ENCODE measurements around the gene P2RY14. TPM values are rescaled to one million over a fixed set of nuclear protein-coding genes. Genes with fewer than 3 reads are reported as not detected.

P2RY14 gene
- total and polyA plus RNA-seq, 10 of the 15 experiments (the other 5 are each of a cell fraction or from before 2014, with no cell fraction given): 0.06 to 0.37 (median 0.28) TPM; not detected in 7

DNA sequence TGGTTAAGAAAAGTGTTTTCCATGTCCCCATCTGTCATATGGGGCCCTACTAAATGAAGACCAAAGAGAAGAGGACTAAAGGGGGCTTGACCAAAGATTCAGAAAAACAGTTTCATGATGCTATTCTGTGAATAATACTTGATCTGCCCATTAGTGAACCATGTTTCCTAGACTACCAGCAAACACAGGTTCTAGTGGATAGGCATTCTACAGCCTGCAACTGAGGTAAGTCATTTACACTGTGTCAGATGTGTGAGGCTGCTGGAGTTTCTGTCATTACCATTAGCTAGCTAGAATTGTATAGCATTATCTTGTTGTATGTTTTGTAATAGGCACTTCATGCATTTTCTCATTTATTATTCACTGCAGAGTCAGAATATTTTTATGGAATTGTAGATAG lies 81.9 kb downstream of the P2RY14 start:
- Histone ChIP-seq H2AFZ (ENCODE audit: control insufficient read depth, low read depth, low read length) (no peak overlapping the region), H3K79me2 (ENCODE audit: control insufficient read depth, insufficient read depth, low read length) (no peaks in the 10 kb centered on the region), H3K9ac (ENCODE audit: control insufficient read depth, insufficient read depth, low read length) (no peak overlapping the region), H3K4me3 (no peak overlapping the region), H4K20me1 (ENCODE audit: control insufficient read depth, insufficient read depth) (no peaks in the 10 kb centered on the region), H3K4me2 (ENCODE audit: control insufficient read depth, insufficient read depth) (no peak overlapping the region), H3K9me3 (replicated peaks; ENCODE audit: control insufficient read depth, insufficient read depth, low read length) (no peaks in the 10 kb centered on the region), H3K36me3 (ENCODE audit: control insufficient read depth in 2 of 2, insufficient read depth in 2 of 2, low read length in 1 of 2) (no peaks in the 10 kb centered on the region), H3K27ac (ENCODE audit: control insufficient read depth, insufficient read depth) (no peak overlapping the region), H3K27me3 (replicated peaks in 1 of 2; ENCODE audit: control insufficient read depth in 2 of 2, insufficient read depth in 2 of 2, low read length in 1 of 2) (no peaks in the 10 kb centered on the region; a peak in 1 of 4 replicates), H3K4me1 (ENCODE audit: control insufficient read depth, insufficient read depth, low read length) (no peaks in the 10 kb centered on the region)
- FAIRE-seq (no peak), DNase-seq (ENCODE audit: low read depth, low spot score) (no peak), ATAC-seq (no peak)
- no TSS peak for BruUV-seq (replicated peaks)
- ChIA-PET POLR2A (no interaction called here), RAD21 (ENCODE audit: unreplicated experiment) (no interaction called here), SMC1A (ENCODE audit: uncharacterized antibody, unreplicated experiment) (interaction anchor here (1.4 to 1.5 kb wide), 2 partner anchors 11 to 12 kb away, joined by 3 to 5 read pairs; no protein-coding TSS in a partner anchor), CTCF (interaction anchor here (0.6 to 2.9 kb wide), 3 partner anchors 28 to 32 kb away, joined by 3 to 10 read pairs (median 4); no protein-coding TSS in a partner anchor)
- TF ChIP-seq, protein P1, sequence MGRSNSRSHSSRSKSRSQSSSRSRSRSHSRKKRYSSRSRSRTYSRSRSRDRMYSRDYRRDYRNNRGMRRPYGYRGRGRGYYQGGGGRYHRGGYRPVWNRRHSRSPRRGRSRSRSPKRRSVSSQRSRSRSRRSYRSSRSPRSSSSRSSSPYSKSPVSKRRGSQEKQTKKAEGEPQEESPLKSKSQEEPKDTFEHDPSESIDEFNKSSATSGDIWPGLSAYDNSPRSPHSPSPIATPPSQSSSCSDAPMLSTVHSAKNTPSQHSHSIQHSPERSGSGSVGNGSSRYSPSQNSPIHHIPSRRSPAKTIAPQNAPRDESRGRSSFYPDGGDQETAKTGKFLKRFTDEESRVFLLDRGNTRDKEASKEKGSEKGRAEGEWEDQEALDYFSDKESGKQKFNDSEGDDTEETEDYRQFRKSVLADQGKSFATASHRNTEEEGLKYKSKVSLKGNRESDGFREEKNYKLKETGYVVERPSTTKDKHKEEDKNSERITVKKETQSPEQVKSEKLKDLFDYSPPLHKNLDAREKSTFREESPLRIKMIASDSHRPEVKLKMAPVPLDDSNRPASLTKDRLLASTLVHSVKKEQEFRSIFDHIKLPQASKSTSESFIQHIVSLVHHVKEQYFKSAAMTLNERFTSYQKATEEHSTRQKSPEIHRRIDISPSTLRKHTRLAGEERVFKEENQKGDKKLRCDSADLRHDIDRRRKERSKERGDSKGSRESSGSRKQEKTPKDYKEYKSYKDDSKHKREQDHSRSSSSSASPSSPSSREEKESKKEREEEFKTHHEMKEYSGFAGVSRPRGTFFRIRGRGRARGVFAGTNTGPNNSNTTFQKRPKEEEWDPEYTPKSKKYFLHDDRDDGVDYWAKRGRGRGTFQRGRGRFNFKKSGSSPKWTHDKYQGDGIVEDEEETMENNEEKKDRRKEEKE (IDR thresholded peaks at IDR 0.05): no peak
- TF ChIP-seq RELA (IDR thresholded peaks at IDR 0.05; ENCODE audit: borderline replicate concordance, partially characterized antibody): no peak
- no peak for TF ChIP-seq TCF7 (IDR thresholded peaks at IDR 0.05; ENCODE audit: borderline replicate concordance)
- TF ChIP-seq, protein P2, sequence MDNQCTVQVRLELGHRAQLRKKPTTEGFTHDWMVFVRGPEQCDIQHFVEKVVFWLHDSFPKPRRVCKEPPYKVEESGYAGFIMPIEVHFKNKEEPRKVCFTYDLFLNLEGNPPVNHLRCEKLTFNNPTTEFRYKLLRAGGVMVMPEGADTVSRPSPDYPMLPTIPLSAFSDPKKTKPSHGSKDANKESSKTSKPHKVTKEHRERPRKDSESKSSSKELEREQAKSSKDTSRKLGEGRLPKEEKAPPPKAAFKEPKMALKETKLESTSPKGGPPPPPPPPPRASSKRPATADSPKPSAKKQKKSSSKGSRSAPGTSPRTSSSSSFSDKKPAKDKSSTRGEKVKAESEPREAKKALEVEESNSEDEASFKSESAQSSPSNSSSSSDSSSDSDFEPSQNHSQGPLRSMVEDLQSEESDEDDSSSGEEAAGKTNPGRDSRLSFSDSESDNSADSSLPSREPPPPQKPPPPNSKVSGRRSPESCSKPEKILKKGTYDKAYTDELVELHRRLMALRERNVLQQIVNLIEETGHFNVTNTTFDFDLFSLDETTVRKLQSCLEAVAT (IDR thresholded peaks at IDR 0.05): no peak
- no peak for TF ChIP-seq BMI1 (IDR thresholded peaks at IDR 0.05; ENCODE audit: borderline replicate concordance)
- no peak for TF ChIP-seq SMARCA5 (IDR thresholded peaks at IDR 0.05)
- no peak for TF ChIP-seq RCOR1 (conservative IDR thresholded peaks at IDR 0.05; ENCODE audit: low read depth, low read length)
- no peak for TF ChIP-seq BACH1 (IDR thresholded peaks at IDR 0.05; ENCODE audit: borderline replicate concordance)
- no peak for TF ChIP-seq EGR1 (IDR thresholded peaks at IDR 0.05; ENCODE audit: borderline replicate concordance in 1 of 2, low read depth in 2 of 2, low read length in 2 of 2)
- TF ChIP-seq POLR2AphosphoS2 (IDR thresholded peaks at IDR 0.05; ENCODE audit: low read depth, low read length): no peak
- no peak for TF ChIP-seq FOXK2 (IDR thresholded peaks at IDR 0.05)
- TF ChIP-seq KDM1A (IDR thresholded peaks at IDR 0.05; ENCODE audit: borderline replicate concordance): no peak
- TF ChIP-seq, protein P3, sequence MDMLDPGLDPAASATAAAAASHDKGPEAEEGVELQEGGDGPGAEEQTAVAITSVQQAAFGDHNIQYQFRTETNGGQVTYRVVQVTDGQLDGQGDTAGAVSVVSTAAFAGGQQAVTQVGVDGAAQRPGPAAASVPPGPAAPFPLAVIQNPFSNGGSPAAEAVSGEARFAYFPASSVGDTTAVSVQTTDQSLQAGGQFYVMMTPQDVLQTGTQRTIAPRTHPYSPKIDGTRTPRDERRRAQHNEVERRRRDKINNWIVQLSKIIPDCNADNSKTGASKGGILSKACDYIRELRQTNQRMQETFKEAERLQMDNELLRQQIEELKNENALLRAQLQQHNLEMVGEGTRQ (IDR thresholded peaks at IDR 0.05; ENCODE audit: borderline replicate concordance, low read depth, low read length): no peak
- TF ChIP-seq EED (IDR thresholded peaks at IDR 0.05; ENCODE audit: low read depth): no peak
- TF ChIP-seq MEF2B (IDR thresholded peaks at IDR 0.05; ENCODE audit: partially characterized antibody, poor library complexity, severe bottlenecking): no peak
- TF ChIP-seq SRF (IDR thresholded peaks at IDR 0.05; ENCODE audit: low read depth in 2 of 2, low read length in 2 of 2): no peak
- TF ChIP-seq NR2C2 (IDR thresholded peaks at IDR 0.05; ENCODE audit: borderline replicate concordance, control insufficient read depth, insufficient read length, low read depth): no peak
- TF ChIP-seq IKZF2 (IDR thresholded peaks at IDR 0.05): no peak
- TF ChIP-seq TBL1XR1 (IDR thresholded peaks at IDR 0.05; ENCODE audit: low read depth, low read length): no peak
- no peak for TF ChIP-seq YY1 (IDR thresholded peaks at IDR 0.05; ENCODE audit: low read depth, low read length)
- in situ Hi-C loops (cut with MboI): no loop called here
- intact Hi-C loops (cut with micrococcal nuclease; ENCODE audit: unreplicated experiment): no loop called here

Data from GM12878 (cell line).